ENCODE results near the gene HOXB2.

GRCh38 chr17:48532261-48532660 is 12.6 kb downstream of the HOXB2 start:
- TF ChIP-seq TAF1 (IDR thresholded peaks at IDR 0.05; ENCODE audit: borderline replicate concordance, low read depth, low read length) (no peak), POLR2A (IDR thresholded peaks at IDR 0.05; ENCODE audit: low read depth, low read length) (no peak)

All from GM12892 (cell line).